ENCODE data around the gene MYO18B.

Gene MYO18B

DNA sequence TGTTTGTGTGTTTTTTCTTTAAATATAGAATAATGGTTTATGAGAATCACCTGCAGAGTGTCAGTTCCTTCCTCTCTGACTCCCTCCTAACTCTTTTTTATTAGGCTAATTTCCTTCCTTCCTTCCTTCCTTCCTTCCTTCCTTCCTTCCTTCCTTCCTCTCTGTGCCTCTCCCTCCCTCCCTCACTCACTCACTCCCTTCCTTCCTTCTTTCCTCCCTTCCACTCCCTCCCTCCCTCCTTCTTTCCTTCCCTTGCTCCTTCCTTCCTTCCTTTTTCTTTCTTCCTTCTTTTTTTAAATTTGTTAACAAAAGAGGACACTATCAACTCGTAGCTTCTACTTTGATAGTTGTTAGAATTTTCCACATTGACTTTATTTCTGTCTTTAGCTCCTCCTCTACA, 274.9 kb downstream of the MYO18B start:
- no peak for DNase-seq

DNA sequence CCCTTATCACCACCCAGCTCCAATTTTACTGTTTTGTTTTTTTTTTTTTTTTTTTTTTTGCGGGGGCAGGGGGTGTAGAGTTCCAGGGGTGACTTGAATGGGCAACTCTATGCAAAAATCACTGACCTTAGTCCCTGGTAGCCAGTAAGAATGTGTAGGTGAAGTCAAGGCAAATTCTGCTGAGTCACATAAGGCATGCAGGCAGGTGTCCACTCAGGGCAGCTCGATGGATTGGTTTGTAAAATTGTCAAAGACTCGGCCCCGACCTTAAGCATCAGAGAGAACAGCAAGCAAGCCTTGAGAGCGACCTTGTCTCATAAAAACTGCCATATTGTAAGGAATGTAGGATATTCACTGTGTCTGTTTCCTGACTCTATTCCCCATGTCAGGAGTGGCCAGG, 275.9 kb downstream of the MYO18B start:
- no peak for DNase-seq

DNA sequence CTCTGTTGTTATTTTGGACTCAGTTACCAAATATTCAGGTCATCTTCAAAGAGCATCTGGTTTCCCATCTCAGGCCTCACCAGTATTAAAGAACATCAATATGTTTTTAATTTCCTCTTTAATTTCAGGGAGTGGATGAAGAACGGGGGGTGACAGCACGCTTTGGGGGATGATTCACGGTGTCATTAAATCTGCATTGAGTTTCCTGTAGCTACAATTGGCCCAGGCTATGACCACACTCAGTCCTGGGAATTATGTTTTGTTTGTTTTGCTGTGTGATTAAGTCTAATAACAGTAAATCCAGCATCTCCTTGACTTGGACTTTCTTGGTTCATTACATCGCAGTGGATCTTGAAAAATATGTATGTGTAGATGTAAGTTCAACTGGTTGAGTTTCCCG, 277.6 kb downstream of the MYO18B start:
- DNase-seq = no peak

DNA sequence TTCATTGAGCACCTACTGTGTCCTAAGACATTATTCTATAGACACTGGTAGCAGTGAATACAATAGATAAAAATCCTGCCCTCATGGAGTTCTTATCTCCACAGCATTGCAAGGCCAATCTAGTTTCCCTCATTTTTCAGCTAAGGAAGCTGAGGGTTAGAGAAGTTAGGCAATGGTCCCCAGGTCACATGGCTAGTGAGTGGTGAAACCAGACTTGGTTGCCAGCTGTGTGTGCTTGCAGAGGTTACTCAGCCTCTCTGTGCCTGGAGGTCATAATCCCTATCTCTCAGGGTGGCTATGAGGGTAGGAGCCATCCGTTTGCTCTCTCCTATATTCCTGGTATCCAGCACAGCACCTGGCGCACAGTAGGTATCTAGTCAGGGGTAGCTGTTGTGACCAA, 279.5 kb downstream of the MYO18B start:
- no peak for DNase-seq

DNA sequence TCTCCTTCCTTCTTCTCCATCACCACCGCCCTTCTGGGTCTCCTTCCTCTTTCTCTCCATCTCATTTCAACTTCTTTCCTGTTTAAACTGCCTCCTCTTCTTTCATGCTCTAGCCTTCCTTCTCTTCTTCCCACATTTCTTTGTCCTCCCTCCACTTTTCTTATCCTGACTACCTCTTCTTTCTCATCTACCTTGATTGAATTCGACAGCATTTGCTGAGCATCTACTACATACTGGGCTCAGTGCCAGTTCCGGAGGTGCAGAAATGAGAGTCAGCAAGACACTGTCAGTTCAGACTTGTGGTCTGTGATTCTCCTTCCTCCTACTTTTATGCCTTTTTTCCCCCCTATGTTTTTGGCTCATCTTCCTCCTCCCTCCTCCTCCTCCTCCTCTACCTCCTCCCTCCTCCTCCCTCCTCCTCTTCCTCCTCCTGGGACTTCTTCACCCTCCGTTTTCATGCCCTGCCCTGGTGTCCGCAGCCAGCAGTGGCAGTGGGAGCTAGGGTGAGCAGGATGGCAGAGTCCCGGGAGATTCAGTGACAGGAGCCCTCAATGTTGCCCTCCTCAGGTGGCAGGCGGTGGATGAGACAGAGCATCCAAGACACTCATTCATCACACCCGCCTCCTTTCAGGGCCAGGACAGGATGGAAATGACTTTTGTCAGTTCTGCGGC, 281.3 kb downstream of the MYO18B start:
- no peak for DNase-seq

DNA sequence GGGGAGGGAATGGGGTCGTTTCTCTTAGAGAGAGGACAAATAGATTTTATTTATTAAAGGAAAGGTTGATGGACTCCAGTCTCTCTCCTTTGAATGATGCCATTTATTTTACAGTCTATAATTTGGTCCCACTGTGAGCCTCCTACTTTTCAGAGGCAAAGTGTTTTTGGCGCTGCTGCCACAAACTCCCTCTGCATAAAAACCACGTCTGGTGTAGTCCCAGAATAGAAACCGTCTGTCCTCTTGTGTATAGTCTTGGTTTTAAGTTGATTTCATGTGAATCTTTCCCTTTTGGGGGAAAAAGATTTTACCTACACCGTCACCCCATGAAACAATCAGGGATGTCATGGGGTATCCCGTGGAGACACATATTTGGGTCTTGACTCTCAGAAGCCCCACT, 283.6 kb downstream of the MYO18B start:
- DNase-seq = no peak

DNA sequence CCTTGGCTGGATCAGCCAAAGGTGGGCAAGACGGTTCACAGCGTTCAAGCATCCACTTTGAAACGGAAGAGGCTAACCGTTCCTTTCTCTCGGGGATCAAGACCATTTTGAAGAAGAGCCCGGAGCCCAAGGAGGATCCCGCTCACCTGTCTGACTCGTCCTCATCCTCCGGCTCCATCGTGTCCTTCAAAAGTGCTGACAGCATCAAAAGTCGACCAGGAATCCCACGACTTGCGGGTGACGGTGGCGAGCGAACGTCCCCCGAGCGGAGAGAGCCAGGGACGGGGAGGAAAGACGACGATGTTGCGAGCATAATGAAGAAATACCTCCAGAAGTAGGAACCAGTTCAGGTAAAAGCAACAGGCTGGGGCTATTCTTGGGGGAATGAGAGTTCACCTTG, 285.4 kb downstream of the MYO18B start:
- DNase-seq = no peak

DNA sequence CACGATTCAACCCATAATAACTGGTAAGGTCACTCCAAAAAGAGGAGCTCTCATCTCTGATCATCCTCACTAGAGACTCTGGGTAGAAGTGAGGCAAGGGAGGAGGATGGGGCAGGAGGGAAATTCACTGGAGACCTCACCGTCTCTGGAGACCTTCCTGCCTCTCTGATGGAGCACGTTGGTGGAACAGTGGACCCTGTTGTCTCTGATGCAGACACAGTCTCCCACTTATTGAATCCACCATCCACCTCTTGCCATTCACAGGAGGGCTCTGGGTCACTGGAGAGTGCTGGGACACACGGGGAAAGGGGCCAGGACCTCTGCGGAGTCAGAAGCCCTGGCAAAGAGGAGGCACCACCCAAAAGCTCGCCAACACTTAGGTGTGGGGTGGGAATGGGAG, 289.7 kb downstream of the MYO18B start:
- no peak for DNase-seq

DNA sequence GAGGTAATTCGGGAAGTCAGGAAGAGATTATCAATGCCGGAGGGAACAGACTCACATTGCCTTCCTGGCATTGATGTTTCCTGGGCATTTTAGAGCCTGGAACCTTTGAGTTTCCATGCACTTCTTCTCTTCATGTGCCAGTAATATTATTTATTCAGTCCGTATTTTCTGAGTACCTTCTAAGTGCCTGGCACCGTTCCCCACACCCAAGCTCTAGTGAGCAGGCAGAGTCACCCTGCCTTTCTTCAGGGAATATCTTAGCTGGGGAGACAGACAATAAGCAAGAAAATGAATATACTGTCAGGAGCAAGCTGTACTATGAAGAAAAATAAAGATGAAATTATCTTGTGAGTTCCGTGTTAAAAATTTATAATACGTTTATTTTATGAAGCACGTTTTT, 291.1 kb downstream of the MYO18B start:
- no peak for DNase-seq

DNA sequence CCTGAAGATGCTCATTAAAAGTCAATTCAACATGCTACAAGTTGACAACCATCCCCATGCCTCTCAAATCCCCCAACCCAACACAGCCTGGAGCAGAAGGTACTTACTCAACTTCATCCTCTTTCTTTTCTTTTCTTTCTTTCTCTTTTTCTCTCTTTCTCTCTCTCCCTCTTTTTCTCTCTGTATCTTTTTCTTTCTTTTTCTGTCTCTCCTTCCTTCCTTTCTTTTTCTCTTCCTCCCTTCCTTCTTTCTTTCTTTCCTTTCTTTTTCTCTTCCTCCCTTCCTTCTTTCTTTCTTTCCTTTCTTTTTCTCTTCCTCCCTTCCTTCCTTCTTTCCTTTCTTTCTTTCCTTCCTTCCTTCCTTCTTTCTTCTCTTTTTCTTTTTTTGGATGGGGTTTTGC, 291.6 kb downstream of the MYO18B start:
- no peak for DNase-seq

DNA sequence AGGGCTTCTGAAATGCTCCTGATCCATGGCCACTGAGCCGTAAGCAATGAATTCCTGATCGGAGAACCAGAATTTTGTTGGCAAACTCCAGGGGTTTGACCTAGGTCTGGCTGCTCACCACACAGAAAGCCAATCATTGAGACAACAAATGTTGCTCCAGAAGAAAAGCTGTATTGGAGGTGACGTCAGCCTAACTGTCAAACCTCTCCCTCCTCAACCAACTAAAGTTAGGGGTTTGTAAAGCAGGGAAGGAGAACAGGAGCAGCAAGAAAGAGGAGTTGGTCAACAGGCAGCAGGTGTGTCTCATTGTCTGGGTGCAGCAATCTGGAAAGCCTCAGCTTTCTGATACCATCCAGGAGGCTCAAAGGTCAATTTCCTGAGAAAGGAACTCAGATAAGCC, 293.5 kb downstream of the MYO18B start:
- no peak for DNase-seq

DNA sequence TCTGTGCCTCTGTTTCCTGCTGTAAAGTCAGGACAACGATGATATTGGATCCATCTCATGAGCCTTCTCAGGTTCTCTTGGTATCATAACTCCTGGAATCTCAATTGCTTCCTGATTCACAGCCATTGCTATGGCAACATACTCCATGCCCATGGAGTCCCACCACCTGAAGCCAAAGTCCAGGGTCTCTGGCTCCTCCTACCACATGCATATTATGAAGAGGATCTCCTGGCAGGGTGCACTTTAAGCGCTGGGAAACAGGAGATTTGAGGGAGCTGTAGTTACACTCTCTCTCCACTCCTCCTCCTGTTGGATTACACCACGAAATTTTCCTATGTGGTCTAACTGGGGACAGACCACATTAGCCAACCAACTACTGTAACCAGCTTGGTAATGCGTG, 296.4 kb downstream of the MYO18B start:
- DNase-seq = no peak

DNA sequence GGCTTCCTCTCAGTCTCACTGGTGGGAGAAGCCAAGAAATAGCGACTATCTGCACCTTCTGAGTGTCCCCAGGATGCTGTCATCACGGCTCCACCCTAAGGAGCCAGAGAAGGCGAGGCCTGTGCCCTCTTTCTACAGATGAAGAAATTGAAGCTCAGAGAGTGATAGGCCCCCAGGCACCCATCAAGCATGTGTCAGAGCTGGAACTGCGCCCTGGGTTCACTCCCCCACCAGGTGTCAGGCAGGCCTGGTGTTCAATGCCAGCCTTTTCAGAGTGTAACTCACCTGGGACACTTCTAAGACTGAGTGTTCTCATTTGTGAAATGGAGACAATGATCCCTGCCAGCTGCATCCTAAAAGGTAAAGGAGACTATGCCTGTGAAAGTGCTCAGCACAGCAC, 299.9 kb downstream of the MYO18B start:
- peak; percentile 31 to 67 (median 47) for DNase-seq

DNA sequence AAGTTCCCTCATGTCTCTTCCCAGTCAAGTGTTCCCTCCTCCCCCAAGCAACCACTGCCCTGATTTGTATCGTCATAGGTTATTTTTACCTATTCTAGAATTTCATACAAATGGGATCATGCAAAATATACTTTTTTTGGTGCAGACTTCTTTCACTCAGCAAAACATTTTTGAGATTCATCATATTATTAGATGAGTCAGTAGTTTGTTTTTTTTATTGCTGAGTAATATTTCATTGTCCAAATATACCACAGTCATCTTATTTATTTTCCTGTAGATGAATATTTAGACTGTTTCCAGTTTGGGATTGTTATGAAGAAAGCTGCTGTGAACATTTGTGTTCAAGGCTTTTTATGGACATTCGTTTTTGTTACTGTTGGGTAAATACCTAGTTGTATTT, 301.0 kb downstream of the MYO18B start:
- no peak for DNase-seq

DNA sequence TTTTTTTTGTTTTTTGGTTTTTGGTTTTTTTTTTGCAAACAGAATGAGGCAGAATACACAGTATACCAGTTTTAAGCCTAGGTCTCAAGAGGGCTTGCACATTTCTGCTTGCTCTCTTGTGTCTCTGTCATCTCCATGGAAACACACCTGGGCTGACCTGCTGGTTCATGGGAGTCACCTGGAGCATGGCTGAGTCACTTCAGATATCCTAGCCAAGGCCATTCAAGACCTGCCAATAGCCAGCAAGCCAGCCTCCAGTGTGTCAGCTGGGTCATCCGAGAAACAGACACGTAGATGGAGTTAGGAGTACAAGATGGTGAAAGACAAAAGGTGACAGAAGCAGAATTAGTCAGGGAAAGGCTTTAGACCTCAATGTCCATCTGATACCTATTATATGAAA, 303.1 kb downstream of the MYO18B start:
- DNase-seq = peak in 2 of 3 experiments; percentile 8 to 65

DNA sequence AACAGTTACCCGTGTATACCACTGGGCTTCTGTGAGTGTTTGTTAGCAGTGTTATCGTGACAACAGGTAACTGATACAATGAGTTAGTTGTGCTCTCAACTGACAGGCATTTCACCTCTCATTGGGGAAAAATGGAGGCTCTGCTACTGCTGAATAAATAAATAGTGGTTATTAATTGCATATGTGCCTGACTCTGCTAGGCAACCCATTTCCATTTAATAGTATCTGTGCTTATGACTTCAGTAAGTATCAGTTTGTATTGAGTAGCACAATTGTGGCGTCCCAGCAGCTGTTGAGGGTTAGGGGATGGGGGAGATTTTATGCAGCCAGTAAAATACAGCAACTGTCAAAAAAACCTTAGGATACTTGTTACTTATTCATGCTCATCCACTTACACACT, 303.9 kb downstream of the MYO18B start:
- peak in 2 of 3 experiments; percentile 71 to 91 for DNase-seq

DNA sequence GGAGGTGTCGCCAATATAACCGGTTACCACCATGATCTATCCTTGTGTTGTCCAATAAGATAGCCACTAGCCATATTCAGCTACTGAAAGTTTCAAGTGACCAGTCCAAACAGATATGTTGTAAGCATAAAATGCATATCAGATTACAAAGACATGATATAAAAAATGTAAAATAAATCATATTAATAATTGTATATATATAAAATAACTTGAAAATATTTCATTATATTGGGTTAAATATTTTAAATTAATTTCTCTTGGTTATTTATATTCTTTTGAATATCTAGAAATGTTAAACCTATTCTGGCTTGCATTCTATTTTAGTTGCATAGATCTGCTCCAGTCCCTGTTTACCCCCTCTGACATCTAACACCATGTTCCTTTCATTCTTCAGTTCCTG, 305.5 kb downstream of the MYO18B start:
- DNase-seq = no peak

DNA sequence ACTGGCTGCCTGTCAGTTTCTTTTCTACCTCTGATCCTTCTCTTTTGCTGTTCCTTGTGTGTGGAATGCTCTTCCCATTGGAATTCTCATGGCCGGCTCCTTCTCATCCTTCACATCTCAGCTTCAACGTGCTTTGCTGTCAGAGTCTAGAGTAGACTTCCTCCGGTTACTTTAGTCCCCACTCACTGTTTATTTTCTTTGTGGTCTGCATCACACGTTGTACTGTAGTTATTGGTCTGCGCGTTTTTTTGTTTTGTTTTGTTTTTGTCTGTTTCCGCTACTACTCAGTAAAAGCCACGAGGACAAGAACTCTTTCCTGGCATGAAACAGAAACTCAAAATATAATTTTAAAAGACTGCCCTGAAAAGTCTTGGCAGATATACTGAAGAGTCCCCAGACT, 305.9 kb downstream of the MYO18B start:
- no peak for DNase-seq

DNA sequence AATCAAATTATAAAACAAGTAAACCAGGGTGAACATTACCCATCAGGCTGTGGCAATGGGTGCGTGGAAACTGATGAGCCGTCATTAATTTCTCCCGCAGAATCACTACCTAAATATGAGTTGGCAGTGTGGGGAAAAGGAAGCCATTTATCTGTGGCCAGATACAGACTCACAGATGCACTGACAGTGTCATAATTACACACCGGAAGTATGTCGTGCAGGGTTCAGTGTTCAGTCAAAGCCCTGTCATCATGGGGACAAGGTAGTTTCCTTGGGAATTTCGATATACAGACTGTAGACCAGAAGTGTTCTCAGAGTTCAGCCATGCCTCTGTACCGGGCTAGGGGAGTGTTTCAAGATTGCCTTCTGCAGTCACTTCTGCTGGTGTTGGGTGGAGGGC, 308.1 kb downstream of the MYO18B start:
- DNase-seq = no peak

DNA sequence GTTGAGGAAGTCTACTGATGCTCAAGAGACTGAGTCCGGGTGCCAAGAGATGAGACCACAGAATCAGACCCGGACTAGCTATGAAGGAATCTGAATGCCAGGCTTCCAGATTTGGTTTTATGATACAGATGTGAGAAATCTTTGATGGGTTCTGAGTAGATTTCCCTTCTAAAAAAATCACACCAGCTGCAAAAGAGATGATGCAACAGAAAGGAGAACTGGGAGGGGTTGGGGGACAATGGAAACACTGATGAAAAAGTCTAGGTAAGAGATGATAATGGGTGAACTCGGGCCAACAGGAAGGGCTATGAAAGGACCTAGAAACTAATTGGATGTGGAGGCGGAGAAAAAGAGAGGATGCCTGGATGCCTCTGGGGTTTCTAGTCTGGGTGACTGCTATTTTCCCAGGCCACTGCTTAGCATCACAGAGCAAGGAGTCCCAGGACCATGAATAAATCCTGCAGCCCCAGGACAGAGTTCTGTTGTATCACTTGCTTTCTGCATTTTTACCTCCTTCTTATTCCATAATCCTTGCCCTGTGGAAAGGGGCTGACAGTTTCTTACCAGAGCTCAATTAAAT, 311.8 kb downstream of the MYO18B start:
- peak in 2 of 3 experiments; percentile 4 to 32 for DNase-seq

DNA sequence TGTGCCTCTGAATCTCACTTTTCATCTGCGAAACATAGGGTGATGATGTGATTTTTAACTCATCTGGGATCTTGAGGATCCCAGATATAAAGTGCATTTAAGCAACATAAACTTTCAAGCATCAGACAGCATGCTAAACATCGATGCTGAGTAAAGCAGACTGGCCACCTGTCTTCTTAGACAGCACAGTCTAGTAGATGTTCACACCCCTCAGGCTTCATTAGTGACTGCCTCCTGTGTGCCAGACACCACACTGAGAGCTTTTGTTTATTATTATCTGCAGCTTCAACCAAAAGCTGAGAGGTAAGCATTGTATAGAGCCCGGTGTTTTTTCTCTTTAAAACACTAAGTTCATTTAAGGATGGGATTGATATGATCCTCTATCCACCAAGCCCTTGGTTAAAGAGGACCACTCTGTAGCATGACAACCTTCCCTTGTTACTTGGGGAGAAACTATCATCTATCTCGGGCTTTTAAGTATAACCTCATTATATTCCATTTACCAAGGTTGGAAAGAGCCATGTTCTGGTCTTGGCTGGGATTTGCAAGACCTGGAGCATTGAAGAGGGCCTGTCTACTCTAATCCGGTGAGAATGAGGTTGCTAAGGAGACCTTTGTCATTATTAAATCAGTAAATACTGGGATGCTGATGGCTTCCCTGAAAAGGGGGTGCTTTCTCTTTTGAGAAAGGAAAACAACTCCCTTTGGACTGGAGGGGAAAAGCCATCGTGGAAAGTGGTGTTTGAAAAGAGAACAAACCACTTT, 313.0 kb downstream of the MYO18B start:
- DNase-seq = peak in 2 of 3 experiments; percentile 41 to 68

DNA sequence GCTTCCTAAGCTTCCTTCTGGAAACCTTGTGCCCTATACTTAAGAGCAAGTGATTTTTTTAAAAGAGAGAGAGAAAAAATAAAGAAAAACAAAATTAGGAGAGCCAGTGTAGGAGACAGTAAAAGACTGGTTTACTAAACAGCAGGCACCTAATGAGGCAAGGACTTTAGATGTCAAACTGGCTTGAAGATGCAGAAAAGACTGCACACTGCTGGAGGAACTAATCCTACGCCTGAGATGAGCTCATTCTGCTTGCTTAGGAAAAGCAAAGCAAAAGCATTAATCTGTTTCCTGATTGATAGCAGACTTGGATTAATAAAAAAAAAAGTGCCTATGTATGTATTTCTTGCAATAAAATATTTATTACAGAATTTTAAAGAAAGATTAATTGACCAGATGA, 313.7 kb downstream of the MYO18B start:
- DNase-seq = peak in 1 of 3 experiments; percentile 58

DNA sequence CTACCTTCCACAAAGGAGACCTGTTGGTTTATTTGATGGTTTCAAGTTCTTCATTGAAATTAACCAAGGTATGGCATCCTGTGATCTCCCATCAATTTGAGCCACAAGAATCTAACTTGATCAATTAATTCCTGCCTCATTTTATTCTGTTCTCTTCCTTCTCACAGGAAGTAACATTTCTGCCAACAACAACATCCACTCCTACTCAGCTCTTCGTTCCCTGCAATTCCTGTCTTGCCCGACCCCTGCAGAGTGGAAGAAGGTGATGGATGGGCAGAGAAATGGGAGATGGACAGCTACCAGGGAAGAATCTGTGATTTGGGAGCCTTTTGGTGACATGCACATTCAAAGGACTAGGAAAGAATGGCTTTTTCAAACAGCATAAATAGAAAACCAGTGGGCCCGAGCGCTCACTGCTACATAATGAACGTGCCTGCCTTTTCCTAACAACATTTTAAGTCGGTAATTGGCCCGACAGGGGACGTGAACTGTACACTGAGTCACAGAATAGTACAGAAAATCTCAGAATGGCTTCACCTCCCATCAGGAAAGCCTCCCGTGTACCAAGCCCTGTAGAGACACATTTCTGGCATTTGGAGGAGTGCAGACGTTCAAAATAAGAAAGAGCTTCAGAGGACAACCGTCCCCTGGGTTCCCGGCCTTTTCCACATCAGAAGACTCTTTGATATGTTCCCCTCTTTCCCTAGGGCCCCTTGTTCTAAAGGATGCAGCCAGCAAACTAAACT, 314.6 kb downstream of the MYO18B start:
- DNase-seq = no peak

DNA sequence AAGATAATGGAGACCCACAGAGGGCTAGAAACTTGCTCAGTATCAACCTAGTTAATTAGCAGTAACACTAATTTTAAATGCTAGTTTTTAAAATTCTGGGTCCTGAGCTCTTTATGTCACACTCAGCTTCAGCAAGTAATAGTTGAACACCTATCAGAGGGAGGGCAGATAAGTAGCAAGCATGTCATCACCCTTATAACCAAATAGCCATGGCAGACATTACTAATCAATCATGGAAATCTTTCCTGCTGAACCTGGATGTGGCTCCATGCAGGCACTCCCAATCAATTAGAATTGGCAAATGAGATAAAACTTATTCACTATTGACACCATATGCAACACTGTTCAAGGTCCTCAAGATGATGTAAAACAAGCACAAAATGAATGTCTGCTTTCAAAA, 315.7 kb downstream of the MYO18B start:
- DNase-seq = no peak

All from NCI-H1417 (cell line).